CD4-positive, alpha-beta T cell treated with Interleukin-6 for 4 hours (primary cell): ENCODE data around the gene SLC7A5.
A peak's percentile ranks its signal among the peaks of the same experiment; 100 is the strongest.

ENCODE experiments used
- DNase-seq: peaks from one replicate; pipeline ENCODE4 v3.0.0-alpha.2; 2020; ENCODE audit warnings: mixed read lengths

SLC7A5 gene

DNA sequence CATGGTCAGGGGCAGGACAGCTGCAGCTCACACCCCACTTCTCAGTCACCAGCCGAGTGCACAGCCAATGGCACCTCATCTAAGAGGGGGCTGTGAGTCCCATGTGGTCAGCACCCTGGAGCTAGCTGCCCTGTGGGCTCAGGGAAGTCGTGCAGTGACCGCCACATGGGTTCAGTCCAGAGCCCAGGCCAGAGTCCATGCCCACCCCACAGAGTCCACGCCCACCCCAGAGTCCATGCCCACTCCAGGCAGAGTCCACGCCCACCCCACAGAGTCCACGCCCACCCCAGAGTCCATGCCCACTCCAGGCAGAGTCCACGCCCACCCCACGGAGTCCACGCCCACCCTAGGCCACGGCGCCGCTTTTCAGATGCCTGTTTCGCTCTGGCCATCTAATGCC lies 24.1 kb downstream of the SLC7A5 start:
- no peak for DNase-seq

- no peak for DNase-seq
Measured at GRCh38 chr16:87844809-87845208, 24.5 kb downstream of the SLC7A5 start.

DNA sequence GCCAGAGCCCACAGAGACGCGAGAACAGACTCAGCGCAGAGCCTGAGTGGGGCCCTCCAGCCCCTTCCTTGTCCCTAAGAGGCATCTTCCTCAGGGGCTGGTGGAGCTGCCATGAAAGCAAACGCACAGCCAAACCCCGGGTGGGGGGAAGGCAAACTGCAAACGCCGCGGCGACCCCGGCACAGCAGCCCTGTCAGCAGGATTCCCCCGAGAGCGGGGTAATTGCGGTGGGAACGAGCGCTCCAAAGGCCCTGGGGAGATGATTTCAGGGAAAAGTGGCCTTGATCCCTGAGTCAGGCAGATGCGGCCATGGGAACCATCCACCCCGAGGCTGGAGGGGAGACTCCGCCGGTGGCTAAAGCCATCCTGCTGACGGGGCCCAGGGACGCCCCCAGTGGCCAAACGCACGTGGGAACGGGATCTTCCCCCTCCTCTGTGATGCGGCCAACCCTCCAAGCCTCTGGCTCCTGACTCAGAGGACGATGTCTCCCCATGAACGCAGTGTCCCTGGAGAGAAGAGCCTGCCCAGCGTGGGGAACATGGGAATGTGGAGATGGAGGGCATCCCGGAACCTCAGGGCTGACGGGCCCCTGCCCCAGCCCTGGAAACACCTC lies 25.1 kb downstream of the SLC7A5 start:
- no peak for DNase-seq

DNA sequence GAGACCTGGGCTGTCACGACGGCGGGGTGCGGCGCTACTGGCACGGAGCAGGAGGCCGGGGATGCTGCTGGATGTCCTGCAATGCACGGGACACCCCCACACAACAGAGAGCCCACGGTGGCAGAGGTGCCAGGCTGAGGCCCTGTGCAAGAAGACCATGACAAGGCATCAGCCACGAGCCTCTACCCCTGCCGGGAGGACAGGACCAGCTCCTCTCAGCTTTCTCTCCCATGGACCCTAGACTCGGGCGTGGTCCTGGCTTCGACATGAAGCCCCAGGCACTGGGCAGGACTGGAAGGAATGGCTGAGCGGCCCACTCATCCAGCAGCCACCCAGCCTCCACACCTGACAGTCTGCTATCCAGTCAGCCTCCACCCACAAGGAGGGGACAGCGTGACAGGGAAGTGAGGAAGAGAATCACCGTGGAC lies 25.6 kb downstream of the SLC7A5 start:
- no peak for DNase-seq

- no peak for DNase-seq
Measured at GRCh38 chr16:87842209-87842869, 27.0 kb downstream of the SLC7A5 start.

DNA sequence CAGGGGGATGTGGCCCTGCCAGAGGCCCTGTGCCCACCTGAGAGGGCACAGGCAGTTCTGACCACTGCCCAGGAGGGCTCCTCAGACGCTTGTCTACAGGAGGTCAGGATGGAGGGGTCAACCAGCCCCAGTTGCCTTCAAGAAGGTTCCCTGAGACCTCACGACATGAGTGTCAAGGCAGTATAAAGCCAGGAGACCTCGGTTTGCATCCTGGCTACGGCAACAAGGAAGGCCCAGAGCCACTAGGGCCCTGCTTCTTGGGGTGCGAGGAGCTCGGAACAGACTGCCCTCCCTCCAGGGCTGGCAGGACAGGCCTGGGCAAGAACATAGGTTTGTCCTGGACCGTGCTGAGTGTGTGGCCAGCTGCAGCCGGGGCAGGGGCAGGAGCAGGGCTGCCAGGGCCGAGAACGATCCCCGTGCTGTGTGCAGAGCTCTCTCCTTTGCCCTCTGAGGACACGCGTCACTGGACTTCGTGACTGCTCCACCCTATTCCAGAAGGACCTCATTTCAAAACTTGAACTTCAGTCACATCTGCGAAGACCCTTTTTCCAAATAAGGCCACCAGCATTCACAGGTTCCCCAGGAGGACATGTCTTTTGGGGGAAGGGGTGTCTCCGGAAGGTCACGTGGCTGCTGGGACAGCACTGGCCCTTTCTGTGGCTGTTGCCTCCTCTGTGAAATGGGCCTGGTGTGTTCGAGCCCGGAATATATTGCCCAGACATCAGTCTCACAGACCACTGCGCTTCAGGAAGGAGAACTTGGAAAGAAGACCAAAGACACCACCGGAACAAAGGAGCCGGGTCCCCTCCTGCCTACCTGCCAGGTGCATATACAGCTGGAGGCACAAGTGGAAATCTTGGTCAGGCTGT lies 27.7 kb downstream of the SLC7A5 start:
- DNase-seq = no peak

DNA sequence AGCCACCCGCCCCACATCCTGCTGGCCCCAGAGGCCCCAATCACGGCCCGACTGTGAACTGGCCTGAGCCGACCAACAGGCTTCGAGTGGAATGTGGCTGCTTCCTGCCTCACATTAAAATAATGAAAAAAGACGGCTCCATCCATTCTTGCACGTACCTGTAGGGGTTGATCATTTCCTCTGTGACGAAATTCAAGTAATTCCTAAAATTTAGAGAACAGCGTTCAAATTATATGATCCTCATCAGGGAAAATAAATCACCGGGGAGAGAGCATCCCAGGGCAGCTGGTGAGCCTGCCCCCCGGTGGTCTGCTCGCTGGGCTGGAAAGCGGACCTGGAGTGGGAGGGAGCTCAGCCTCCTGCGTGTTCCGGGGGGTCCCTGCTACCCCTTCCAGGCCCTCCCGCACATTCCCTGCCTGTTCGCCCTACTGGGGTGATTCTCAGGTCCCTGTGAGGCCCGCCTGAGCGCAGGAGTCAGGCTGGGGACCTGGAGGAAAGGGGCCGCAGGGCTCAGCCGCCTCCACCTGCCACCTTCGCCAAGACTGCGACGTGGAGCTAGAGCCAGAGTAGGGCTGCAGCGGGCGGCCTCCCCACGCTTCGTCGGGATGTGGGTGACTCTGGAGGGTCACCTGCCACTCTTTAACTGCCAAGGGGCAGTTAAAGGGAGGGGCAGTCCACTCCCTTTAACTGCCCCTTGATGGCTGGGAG lies 28.9 kb downstream of the SLC7A5 start:
- DNase-seq = no peak

- DNase-seq = no peak
Measured at GRCh38 chr16:87839542-87840270, 29.6 kb downstream of the SLC7A5 start.

- no peak for DNase-seq
Measured at GRCh38 chr16:87838643-87839541, 30.4 kb downstream of the SLC7A5 start.

- DNase-seq = no peak
Measured at GRCh38 chr16:87837627-87838289, 31.5 kb downstream of the SLC7A5 start.

DNA sequence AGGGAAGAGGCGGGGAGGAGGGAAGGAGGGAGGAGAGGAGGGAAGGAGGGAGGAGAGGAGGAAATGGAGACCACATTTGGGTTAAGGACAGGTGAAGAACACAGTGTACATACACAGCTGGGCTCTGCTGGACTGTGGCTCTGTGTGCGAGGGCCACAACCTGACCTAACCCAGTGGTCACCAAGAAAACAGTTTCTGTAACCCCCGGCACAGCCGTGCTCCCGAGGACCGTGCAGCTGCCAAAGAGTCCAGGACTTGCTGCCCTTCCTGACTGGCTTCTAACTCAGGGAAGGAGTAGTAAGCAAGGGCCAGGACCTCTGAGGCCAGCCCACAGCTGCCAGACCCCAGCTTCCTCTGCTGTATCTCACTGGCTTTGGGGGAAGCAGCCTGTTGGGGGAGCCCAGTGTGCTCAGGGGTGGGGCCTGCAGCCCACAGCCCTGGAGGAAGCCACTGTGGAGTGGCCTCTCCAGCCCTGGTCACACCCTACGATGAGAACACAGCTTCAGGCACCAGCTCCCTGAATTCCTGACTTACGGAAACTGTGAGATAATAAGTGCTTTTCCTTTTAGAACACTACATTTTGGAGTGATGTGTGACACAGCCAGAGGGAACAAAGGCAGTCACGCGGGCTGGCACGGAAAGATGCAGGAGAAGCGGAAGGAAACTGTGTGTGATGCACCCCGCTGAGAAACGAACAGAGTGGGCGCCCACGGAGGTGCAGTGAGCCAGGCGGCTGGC lies 32.3 kb downstream of the SLC7A5 start:
- DNase-seq = no peak

DNA sequence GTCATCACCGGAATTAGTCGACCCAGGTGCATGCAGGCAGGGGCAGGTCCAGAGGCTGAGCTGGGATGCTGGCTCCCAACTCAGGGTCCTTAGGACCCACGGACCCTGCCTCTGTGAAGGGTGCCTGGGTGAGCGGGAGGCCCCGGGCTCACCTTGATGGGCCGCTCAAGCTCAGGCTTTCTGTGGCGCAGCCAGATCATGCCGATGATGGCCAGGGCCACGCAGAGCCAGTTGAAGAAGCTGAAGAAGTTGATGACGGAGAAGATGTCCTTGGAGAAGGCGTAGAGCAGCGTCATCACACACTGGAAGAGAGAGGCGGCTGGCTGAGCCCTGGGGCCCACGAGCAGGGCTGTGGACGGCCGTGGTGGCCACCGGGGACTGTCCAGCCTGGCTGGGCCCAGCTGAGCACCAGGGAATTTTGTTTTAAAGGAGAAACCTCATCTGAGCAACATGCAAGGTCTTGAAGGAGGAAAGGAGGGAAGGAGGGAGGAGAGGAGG lies 32.9 kb downstream of the SLC7A5 start:
- no peak for DNase-seq

- no peak for DNase-seq
Measured at GRCh38 chr16:87835882-87836331, 33.4 kb downstream of the SLC7A5 start.

GRCh38 chr16:87834668-87835473 lies 34.4 kb downstream of the SLC7A5 start:
- peak; percentile 5 for DNase-seq

- peak; percentile 0 for DNase-seq
Measured at GRCh38 chr16:87834005-87834667, 35.2 kb downstream of the SLC7A5 start.

DNA sequence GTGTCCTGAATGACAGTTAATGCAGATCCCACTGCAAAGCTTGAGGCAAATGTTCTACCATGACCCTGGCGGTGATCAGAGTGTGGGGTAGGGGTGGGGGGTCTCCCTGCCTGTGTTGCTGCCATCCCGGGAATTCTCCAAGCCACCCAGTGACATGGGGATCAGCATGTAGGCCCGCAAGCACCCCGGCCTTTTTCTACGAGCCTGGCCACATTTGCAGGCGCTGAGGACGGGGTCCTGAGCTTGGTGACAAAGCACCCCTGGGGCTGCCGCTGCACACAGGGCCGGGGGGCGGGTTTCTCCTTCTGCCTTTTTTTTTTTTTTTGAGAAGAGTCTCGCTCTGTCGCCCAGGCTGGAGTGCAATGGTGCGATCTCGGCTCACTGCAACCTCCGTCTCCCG lies 35.8 kb downstream of the SLC7A5 start:
- DNase-seq = no peak

DNA sequence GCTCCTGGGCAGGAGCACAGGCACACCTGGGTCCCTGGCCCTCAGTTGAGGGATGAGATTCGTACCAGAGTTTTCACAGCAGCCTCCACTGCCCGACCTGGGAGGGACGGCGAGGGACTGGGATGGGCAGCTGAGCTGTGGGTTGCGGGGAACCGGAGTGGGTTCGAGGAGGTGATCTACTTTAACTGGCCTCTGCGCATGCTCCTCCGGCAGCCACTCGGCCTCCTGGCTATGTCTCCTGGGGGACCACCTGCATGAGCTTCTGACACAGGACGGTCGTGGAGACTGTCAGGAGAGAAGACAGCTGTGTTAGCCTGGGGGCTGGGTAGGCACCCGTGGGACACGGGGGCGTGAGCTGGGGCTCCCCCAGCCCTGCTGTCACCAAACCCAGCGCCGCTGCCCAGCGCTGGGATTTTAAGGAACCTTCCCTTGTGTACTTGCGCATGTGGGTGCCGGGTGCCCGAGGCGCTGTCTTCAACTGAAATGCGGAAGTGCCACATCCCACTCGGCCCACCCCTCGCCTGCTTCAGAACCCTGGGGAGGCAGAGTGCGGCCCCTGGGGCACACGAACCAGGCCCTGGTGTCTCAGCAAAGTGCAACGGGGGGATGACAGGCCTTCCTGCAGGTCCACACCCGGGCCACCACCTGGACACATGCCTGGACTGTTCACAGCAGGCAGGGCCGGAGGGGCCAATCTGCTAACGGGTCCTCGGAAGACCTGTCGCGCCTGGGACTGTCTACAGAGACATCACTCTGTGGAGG lies 36.4 kb downstream of the SLC7A5 start:
- DNase-seq = peak; percentile 1

DNA sequence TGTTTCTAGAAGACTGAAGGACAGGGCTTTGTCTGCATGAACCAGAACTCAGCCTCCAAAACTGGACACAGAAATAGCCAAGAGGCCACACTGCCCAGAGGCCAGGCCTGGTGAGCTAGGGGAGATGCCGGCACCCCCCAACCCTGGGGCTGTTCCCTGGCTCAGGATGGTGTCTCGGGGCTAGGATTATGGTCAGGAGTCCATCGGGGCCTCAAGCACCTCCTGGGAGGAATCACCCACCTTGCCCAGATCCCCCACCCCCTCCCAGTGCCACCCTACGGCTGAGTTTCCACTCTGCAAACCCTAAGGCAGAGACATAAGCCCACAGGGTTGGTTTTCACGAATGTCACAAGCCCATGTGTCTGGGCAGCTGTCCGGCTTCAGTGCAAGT lies 37.2 kb downstream of the SLC7A5 start:
- DNase-seq = peak; percentile 0
